H1 (cell line): ENCODE data around the gene PHLDA1. TPM values are rescaled to one million over a fixed set of nuclear protein-coding genes. Genes with fewer than 3 reads are reported as not detected.

Experiments
- CTCF ChIA-PET: fragments of 300-600 bp; sonication (Branson Sonifier 250); formaldehyde crosslinking; loops from one replicate; lab custom pipeline; 2021; ENCODE audit not compliant: partially characterized antibody; lab: Charles Lee
- POLR2A ChIA-PET: fragments of 300-600 bp; sonication (Branson Sonifier 250); formaldehyde crosslinking; loops from one replicate; lab custom pipeline; 2021; ENCODE audit warnings: inconsistent platforms; ENCODE audit not compliant: partially characterized antibody; lab: Charles Lee
- DNase-seq, 2 experiments: peaks; one replicate each; pipeline versions ENCODE4 v3.0.0 to v3.0.0-alpha.2; 2010 to 2022; ENCODE audit warnings: low spot score in 2 of 2, low read depth in 1 of 2, mixed read lengths in 1 of 2
- FAIRE-seq: peaks from 2 replicates; lab custom pipeline; 2011; peaks lifted over from hg19 to GRCh38; lab: Jason Lieb, UNC
- H2AFZ ChIP-seq: 2 replicates; pipeline ENCODE4 v1.8.1; 2012; ENCODE audit warnings: low read length, inconsistent platforms
- H2AK5ac ChIP-seq: 2 replicates; pipeline ENCODE4 v1.6.1; 2013; ENCODE audit warnings: low read depth, low read length
- H2BK120ac ChIP-seq: replicated peaks from 2 replicates; pipeline ENCODE3; 2013; ENCODE audit warnings: low read depth, low read length, inconsistent platforms
- H2BK12ac ChIP-seq: 2 replicates; pipeline ENCODE4 v1.6.1; 2013; ENCODE audit warnings: low read depth, low read length
- H2BK15ac ChIP-seq: 2 replicates; pipeline ENCODE4 v1.6.1; 2013; ENCODE audit warnings: low read length
- H2BK20ac ChIP-seq: 2 replicates; pipeline ENCODE4 v1.6.1; 2013; ENCODE audit warnings: low read length
- H2BK5ac ChIP-seq: 2 replicates; pipeline ENCODE4 v1.6.1; 2013; ENCODE audit warnings: low read depth, low read length
- H3K14ac ChIP-seq: 2 replicates; pipeline ENCODE4 v1.6.1; 2013; ENCODE audit warnings: inconsistent platforms; ENCODE audit not compliant: insufficient read length
- H3K18ac ChIP-seq: 2 replicates; pipeline ENCODE4 v1.6.1; 2013; ENCODE audit warnings: low read length; ENCODE audit errors: extremely low read depth
- H3K23ac ChIP-seq: 2 replicates; pipeline ENCODE4 v1.6.1; 2013; ENCODE audit warnings: inconsistent platforms; ENCODE audit not compliant: insufficient read length
- H3K23me2 ChIP-seq: 2 replicates; pipeline ENCODE4 v1.6.1; 2013; ENCODE audit warnings: low read depth, low read length
- H3K27ac ChIP-seq: 2 replicates; pipeline ENCODE4 v1.6.1; 2011; ENCODE audit warnings: low read depth, low read length, inconsistent platforms
- H3K27me3 ChIP-seq, 4 experiments: replicated peaks in 1 of 4; 1 replicate in 1 of 4; 2 replicates in 3 of 4; pipeline versions ENCODE4 v1.6.1 to v1.8.1; 2011 to 2013; ENCODE audit warnings: low read length in 3 of 4, mild to moderate bottlenecking in 3 of 4, inconsistent platforms in 2 of 4, mixed read lengths in 2 of 4, moderate library complexity in 1 of 4; ENCODE audit not compliant: control insufficient read depth in 3 of 4, insufficient read depth in 3 of 4; ENCODE audit errors: extremely low read depth in 1 of 4
- H3K36me3 ChIP-seq, 4 experiments: 2 replicates each; pipeline versions ENCODE4 v1.6.1 to v1.8.1; 2011 to 2013; ENCODE audit warnings: mild to moderate bottlenecking in 4 of 4, low read length in 3 of 4, moderate library complexity in 2 of 4, control low read depth in 1 of 4, inconsistent platforms in 1 of 4; ENCODE audit not compliant: insufficient read depth in 4 of 4, control insufficient read depth in 2 of 4
- H3K4ac ChIP-seq: replicated peaks from 2 replicates; pipeline ENCODE3; 2013; ENCODE audit warnings: low read length, low read depth, mixed read lengths, inconsistent platforms; ENCODE audit not compliant: insufficient read length
- H3K4me1 ChIP-seq, 4 experiments: replicated peaks in 1 of 4; 1 replicate in 1 of 4; 2 replicates in 3 of 4; pipeline versions ENCODE4 v1.6.1 to v1.8.1; 2011 to 2013; ENCODE audit warnings: low read length in 3 of 4, inconsistent platforms in 2 of 4, mixed read lengths in 1 of 4; ENCODE audit not compliant: insufficient read depth in 4 of 4, control insufficient read depth in 3 of 4
- H3K4me2 ChIP-seq, 2 experiments: 2 replicates each; pipeline versions ENCODE4 v1.6.1 to v1.8.1; 2011 to 2013; ENCODE audit warnings: low read depth in 2 of 2, low read length in 2 of 2, control low read depth in 1 of 2, inconsistent platforms in 1 of 2, mild to moderate bottlenecking in 1 of 2; ENCODE audit not compliant: insufficient read depth in 1 of 2
- H3K4me3 ChIP-seq, 4 experiments: fragments of 200-600, 300-600 bp in 1 of 4; sonication (generic), shearing (Covaris generic), sonication (Bioruptor Twin) in 1 of 4; 2 replicates each; pipeline versions ENCODE4 v1.5.1 to v1.8.1; 2011 to 2016; ENCODE audit warnings: low read length in 4 of 4, low read depth in 3 of 4, control low read depth in 2 of 4, inconsistent platforms in 2 of 4, mild to moderate bottlenecking in 2 of 4, mixed read lengths in 1 of 4, moderate library complexity in 1 of 4; ENCODE audit not compliant: insufficient read depth in 2 of 4; ENCODE audit errors: extremely low read depth in 1 of 4
- H3K56ac ChIP-seq: replicated peaks from 2 replicates; pipeline ENCODE3; 2013; ENCODE audit warnings: low read depth, mild to moderate bottlenecking, mixed read lengths, low read length, inconsistent platforms; ENCODE audit not compliant: insufficient read length
- H3K79me1 ChIP-seq: 2 replicates; pipeline ENCODE4 v1.6.1; 2013; ENCODE audit warnings: low read depth, low read length, control low read depth
- H3K79me2 ChIP-seq, 2 experiments: 2 replicates each; pipeline versions ENCODE4 v1.6.1 to v1.8.1; 2012 to 2013; ENCODE audit warnings: low read length in 2 of 2, mild to moderate bottlenecking in 2 of 2, inconsistent platforms in 1 of 2; ENCODE audit not compliant: insufficient read depth in 2 of 2, control insufficient read depth in 1 of 2
- H3K9ac ChIP-seq, 4 experiments: replicated peaks in 1 of 4; 1 replicate in 1 of 4; 2 replicates in 3 of 4; pipeline versions ENCODE4 v1.6.1 to v1.8.1; 2011 to 2013; ENCODE audit warnings: low read depth in 3 of 4, low read length in 3 of 4, control low read depth in 2 of 4, mild to moderate bottlenecking in 2 of 4, moderate library complexity in 2 of 4, inconsistent platforms in 1 of 4; ENCODE audit errors: extremely low read depth in 1 of 4
- H3K9me3 ChIP-seq, 2 experiments: 2 replicates each; pipeline versions ENCODE4 v1.6.1 to v1.8.1; 2012 to 2013; ENCODE audit warnings: mild to moderate bottlenecking in 2 of 2, moderate library complexity in 2 of 2, control low read depth in 1 of 2, inconsistent platforms in 1 of 2, low read depth in 1 of 2, low read length in 1 of 2, mixed read lengths in 1 of 2; ENCODE audit not compliant: insufficient read depth in 2 of 2
- H4K20me1 ChIP-seq, 2 experiments: replicated peaks in 1 of 2; 2 replicates each; pipeline versions ENCODE3 to v1.8.1; 2011 to 2013; ENCODE audit warnings: inconsistent platforms in 2 of 2, low read length in 2 of 2, mild to moderate bottlenecking in 1 of 2; ENCODE audit not compliant: insufficient read depth in 2 of 2, control insufficient read depth in 1 of 2
- H4K5ac ChIP-seq: 2 replicates; pipeline ENCODE4 v1.6.1; 2013; ENCODE audit warnings: low read length, low read depth, mixed read lengths, inconsistent platforms; ENCODE audit not compliant: insufficient read length
- H4K8ac ChIP-seq: 2 replicates; pipeline ENCODE4 v1.8.0; 2013; ENCODE audit warnings: mild to moderate bottlenecking, moderate library complexity, low read length, inconsistent platforms; ENCODE audit not compliant: insufficient read depth; ENCODE audit errors: extremely low read depth
- H4K91ac ChIP-seq: replicated peaks from 2 replicates; pipeline ENCODE3; 2013; ENCODE audit warnings: low read length, mixed read lengths, inconsistent platforms; ENCODE audit not compliant: insufficient read length
- ATF3 ChIP-seq: IDR thresholded peaks from 2 replicates; pipeline ENCODE4 v1.6.1; 2011; ENCODE audit warnings: low read depth, mild to moderate bottlenecking, low read length; ENCODE audit not compliant: insufficient read depth
- BACH1 ChIP-seq: IDR thresholded peaks from 2 replicates; pipeline ENCODE4 v1.6.1; 2012; ENCODE audit warnings: low read length, improper control_type of control experiment
- CBX5 ChIP-seq: fragments of 300-800, 300-1000 bp; sonication (generic); IDR thresholded peaks from 2 replicates; pipeline ENCODE4 v1.7.1; 2016; ENCODE audit warnings: antibody characterized with exemption, low read length, low read depth
- CBX8 ChIP-seq: fragments of 300-800, 300-1000 bp; sonication (generic); IDR thresholded peaks from 2 replicates; pipeline ENCODE4 v1.7.1; 2016; ENCODE audit warnings: low read depth, low read length, borderline replicate concordance
- CHD1 ChIP-seq: IDR thresholded peaks from 2 replicates; pipeline ENCODE4 v1.6.1; 2012; ENCODE audit warnings: low read depth, low read length, improper control_type of control experiment
- JUND ChIP-seq: IDR thresholded peaks from 2 replicates; pipeline ENCODE4 v1.6.1; 2011; ENCODE audit warnings: mild to moderate bottlenecking, improper control_type of control experiment, low read length
- MAFK ChIP-seq: IDR thresholded peaks from 2 replicates; pipeline ENCODE4 v1.6.1; 2012; ENCODE audit warnings: low read depth, mild to moderate bottlenecking, improper control_type of control experiment, low read length
- RBBP5 ChIP-seq: IDR thresholded peaks from 2 replicates; pipeline ENCODE4 v1.7.1; 2012; ENCODE audit warnings: low read depth, mild to moderate bottlenecking, inconsistent platforms, low read length, moderate library complexity, borderline replicate concordance
- RNF2 ChIP-seq: fragments of 200-900, 300-1000 bp; sonication (generic); IDR thresholded peaks from 2 replicates; pipeline ENCODE4 v1.7.1; 2016; ENCODE audit warnings: borderline replicate concordance, low read depth, mild to moderate bottlenecking, antibody characterized with exemption, low read length; ENCODE audit not compliant: poor library complexity, severe bottlenecking; ENCODE audit errors: missing control alignments
- SIN3A ChIP-seq, 2 experiments: IDR thresholded peaks in 1 of 2; conservative IDR thresholded peaks in 1 of 2; 2 replicates each; pipeline ENCODE4 v1.6.1; 2011 to 2012; ENCODE audit warnings: low read length in 2 of 2, improper control_type of control experiment in 1 of 2, low read depth in 1 of 2, mild to moderate bottlenecking in 1 of 2
- SRF ChIP-seq: IDR thresholded peaks from 2 replicates; pipeline ENCODE4 v1.6.1; 2011; ENCODE audit warnings: mild to moderate bottlenecking, low read depth, low read length, moderate library complexity
- WGBS, 2 experiments: shearing (Covaris generic) in 1 of 2; methylation state at CpG; one replicate each; pipeline versions ENCODE4 v1.1.6 to v1.1.7; 2013 to 2015; ENCODE audit warnings: low lambda C conversion rate in 2 of 2, mixed read lengths in 2 of 2, inconsistent platforms in 1 of 2, low coverage in 1 of 2, missing lambda C conversion rate in 1 of 2; ENCODE audit not compliant: insufficient replicate concordance in 2 of 2, insufficient coverage in 1 of 2, insufficient read length in 1 of 2; ENCODE audit errors: extremely low coverage in 1 of 2, missing lambda C conversion rate in 1 of 2; 5-methylcytosine and 5-hydroxymethylcytosine counted together
- polyA plus RNA-seq, 7 experiments: library from polyadenylated mRNA; depleted of rRNA in 3 of 7; stranded (reverse) in 5 of 7; unstranded in 2 of 7; fragments of >200 nt in 5 of 7; fragments of 200-250 nt in 2 of 7; gene quantifications; 1 replicate in 5 of 7; 2 replicates in 1 of 7; 4 replicates in 1 of 7; pipeline versions ENCODE4 v1.2.1 to v1.2.3, GENCODE V29; 2011 to 2013; ENCODE audit warnings: missing spikeins in 2 of 7, mixed read lengths in 2 of 7
- total RNA-seq: library from RNA; stranded (reverse); fragmentation: NEBNext Ultra II Directional; extraction: Animal tissue kit (Norgen Biotek cat#: 25700); gene quantifications from 2 replicates; pipeline ENCODE4 v1.2.1, GENCODE V29; 2021

PHLDA1 gene
- total and polyA plus RNA-seq, 2 of the 8 experiments (the other 6 are each of a cell fraction or from before 2014, with no cell fraction given): 18.9 to 19.4 TPM

GRCh38 chr12:76078748-76079147, 47.2 kb upstream of the PHLDA1 start:
- Histone ChIP-seq H3K79me1 (no peaks in the 10 kb centered on the region), H3K79me2 (peaks cover 87 to 100% of the 10 kb centered on the region in 2 experiments), H2AK5ac (no peak overlapping the region), H3K9ac (no peak overlapping the region), H4K91ac (no peak overlapping the region), H3K23ac (no peak overlapping the region), H2BK20ac (no peak overlapping the region), H2BK12ac (no peak overlapping the region), H4K5ac (no peak overlapping the region), H3K18ac (no peak overlapping the region), H2BK120ac (no peak overlapping the region), H3K4me1 (peaks cover 0 to 16% (median 9%) of the 10 kb centered on the region in 4 experiments; a peak in 5 of 7 replicates), H3K4me3 (0 out of 8 replicates have a peak overlapping the region, but pooled peaks of 1 of the 4 experiments have one; percentile 0), H2BK15ac (no peak overlapping the region), H3K27me3 (no peaks in the 10 kb centered on the region), H3K56ac (no peak overlapping the region), H4K8ac (no peak overlapping the region), H3K36me3 (peaks cover 0 to 32% (median 1%) of the 10 kb centered on the region in 4 experiments; a peak in 1 of 8 replicates), H2AFZ (no peak overlapping the region), H2BK5ac (no peak overlapping the region), H3K4me2 (no peak overlapping the region; a peak in 1 of 4 replicates), H3K23me2 (peaks cover 2% of the 10 kb centered on the region; the same call in 1 of the 2 replicates), H3K9me3 (no peaks in the 10 kb centered on the region), H3K4ac (no peak overlapping the region), H3K14ac (no peak overlapping the region), H4K20me1 (peaks cover 31 to 52% of the 10 kb centered on the region in 2 experiments), H3K27ac (no peak overlapping the region)
- WGBS, 2 experiments: 91% methylated on average over 2 of the region's 2 CpGs; no CpG with 5 or more reads in 1 of the 2 experiments
- no peak for FAIRE-seq
- ChIA-PET CTCF (interaction anchor here (0.6 to 1.1 kb wide), 7 partner anchors 13 to 817 kb away, joined by 3 to 4 read pairs (median 3); no protein-coding TSS in a partner anchor), POLR2A (interaction anchor here (1.3 to 2.1 kb wide), 6 partner anchors 9 to 37 kb away, joined by 3 to 7 read pairs (median 4); no protein-coding TSS in a partner anchor)
- no peak for DNase-seq
- no peak for TF ChIP-seq MAFK
- no peak for TF ChIP-seq CBX5
- TF ChIP-seq SIN3A (conservative IDR thresholded peaks at IDR 0.05 in 1 of 2, IDR thresholded peaks at IDR 0.05 in 1 of 2; ENCODE audit: low read depth in 1 of 2, low read length in 2 of 2): no peak
- TF ChIP-seq RBBP5: no peak
- no peak for TF ChIP-seq RNF2
- no peak for TF ChIP-seq CBX8
- TF ChIP-seq SRF: no peak
- no peak for TF ChIP-seq ATF3
- TF ChIP-seq BACH1: no peak
- no peak for TF ChIP-seq JUND
- no peak for TF ChIP-seq CHD1
